OCI-LY3 (cell line): Measurements from ENCODE around the gene LDB2.

Source experiments
- EZH2phosphoT487 ChIP-seq: fragments of 200-600 bp; shearing (Covaris generic); IDR thresholded peaks from 2 replicates; pipeline ENCODE4 v1.6.1; 2018; ENCODE audit warnings: antibody characterized with exemption, mixed run types, low read depth
- TF ChIP-seq, protein P1 (sequence below): fragments of 200-600, 300-600 bp; sonication (generic); IDR thresholded peaks from 2 replicates; pipeline ENCODE4 v1.5.1; 2014; ENCODE audit warnings: antibody characterized with exemption, low read length, low read depth

- no peak for TF ChIP-seq EZH2phosphoT487
- TF ChIP-seq, protein P1, sequence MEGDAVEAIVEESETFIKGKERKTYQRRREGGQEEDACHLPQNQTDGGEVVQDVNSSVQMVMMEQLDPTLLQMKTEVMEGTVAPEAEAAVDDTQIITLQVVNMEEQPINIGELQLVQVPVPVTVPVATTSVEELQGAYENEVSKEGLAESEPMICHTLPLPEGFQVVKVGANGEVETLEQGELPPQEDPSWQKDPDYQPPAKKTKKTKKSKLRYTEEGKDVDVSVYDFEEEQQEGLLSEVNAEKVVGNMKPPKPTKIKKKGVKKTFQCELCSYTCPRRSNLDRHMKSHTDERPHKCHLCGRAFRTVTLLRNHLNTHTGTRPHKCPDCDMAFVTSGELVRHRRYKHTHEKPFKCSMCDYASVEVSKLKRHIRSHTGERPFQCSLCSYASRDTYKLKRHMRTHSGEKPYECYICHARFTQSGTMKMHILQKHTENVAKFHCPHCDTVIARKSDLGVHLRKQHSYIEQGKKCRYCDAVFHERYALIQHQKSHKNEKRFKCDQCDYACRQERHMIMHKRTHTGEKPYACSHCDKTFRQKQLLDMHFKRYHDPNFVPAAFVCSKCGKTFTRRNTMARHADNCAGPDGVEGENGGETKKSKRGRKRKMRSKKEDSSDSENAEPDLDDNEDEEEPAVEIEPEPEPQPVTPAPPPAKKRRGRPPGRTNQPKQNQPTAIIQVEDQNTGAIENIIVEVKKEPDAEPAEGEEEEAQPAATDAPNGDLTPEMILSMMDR: no peak
Measured at GRCh38 chr4:16869594-16870245, 28.7 kb downstream of the LDB2 start.
